HG02870 (cell line): ENCODE results near the gene SH2D6.

Experiments
- ATAC-seq: cut with Tn5 transposase; IDR thresholded peaks from one replicate; pipeline ENCODE4 v1.9.1; 2021; ENCODE audit warnings: mild to moderate bottlenecking, moderate library complexity; ENCODE audit not compliant: unreplicated experiment

The SH2D6 gene

DNA sequence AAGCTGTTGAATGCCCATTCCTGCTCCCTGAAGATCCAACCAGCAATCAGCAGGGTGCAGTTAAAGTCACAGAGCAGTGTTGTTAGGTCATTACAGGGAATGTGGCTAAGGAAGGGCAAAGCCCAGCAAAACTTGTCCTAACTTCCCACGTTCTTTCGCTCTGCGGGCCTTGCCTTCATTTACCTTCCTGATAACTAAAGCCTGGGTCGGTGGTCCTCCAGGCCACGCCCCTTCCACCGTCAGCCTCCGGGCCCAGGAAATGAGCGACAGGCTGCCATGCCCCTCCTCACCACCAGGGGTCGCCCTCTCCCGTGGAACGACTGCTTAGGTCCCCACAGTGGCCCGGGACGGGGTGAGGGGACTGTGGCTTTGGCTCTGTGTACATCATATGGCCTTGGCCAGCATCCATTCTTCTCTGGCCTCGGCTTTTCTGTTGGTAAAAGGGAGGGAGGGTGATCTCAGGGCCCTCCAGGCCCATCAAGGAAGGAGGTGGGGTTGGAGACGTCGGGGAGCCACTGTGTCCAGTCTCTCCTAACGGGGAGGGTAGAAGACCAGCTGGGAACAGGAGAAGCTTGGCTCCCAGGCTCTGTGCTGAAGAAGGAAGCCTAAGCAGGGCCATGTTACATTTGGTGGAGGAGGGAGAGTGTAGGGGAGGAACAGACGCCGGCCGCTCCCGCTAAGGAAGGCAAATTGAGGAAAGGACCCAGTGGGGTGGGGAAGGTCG is 2.2 kb downstream of the SH2D6 start:
- peak; percentile 51 for ATAC-seq

DNA sequence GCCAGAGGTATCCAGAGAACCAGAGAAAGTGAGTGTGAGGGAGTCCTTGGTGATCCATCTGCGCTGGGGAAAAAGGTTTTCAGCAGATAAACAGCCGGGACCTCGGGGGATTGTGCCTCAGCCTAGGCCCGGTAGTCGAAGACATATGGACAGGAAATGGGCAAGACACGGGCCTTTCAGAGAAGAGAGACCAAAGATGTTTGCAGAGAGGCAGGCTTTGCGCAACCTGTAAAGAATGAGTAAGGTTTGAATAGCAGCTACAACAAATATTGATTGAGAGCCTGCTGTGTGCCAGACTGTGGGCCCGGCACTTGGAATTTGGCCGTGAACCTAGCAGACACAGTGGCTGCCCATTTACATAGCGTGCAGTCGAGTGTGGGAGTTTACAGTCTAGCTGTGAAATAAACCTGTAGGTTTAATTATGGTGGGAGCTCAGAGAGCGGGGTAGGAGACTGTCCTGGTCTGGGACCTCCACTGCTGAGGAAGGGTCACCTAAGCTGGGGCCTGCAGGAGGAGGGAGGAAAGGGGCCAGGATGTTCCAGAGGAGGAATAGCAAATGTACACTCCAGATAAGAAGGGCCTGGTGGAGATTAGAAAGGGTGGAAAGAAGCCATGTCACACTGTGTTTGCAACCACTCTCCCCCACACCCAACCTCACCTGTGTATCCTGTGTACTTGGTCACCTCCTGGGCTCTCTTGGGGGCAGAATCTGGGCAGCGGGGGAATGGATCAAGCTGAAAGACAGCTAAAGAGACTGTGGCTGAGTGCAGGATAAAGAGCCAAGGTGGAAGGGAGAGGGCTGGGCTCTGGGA is 3.0 kb downstream of the SH2D6 start:
- no peak for ATAC-seq

DNA sequence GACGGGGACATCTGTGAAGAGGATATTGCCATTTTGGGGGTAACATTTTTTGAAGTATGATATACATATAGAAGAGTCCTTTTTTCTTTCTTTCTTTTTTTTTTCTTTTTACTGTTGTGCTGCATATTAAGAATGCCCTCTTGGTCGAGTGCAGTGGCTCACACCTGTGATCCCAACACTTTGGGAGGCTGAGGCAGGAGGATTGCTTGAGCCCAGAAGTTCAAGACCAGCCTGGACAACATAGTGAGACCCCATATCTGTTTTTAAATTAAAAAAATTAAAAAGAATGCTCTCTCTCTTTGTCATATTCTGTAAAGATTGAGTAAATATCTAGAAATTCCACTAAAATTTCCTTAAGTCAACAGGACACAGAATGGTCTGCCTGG is 3.6 kb downstream of the SH2D6 start:
- no peak for ATAC-seq

DNA sequence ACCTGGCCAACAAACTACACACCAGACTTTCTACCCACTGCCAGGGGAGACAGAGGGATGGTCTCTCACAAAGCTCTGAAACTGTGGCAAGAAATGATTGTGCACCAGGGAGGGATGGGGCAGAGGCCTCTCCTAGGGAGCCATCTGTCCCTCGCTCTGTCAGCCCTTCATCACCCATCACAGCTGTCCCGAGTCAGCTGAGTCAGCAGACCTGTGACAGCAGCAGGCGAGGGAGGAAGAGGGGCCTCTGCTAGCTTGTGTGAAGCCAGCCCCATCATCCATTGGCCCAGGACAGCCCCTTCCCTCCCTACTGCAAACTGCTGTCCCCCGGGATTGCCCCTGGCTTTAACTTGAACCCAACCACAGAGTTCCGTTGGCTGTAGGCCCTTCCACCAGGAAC is 5.0 kb downstream of the SH2D6 start:
- no peak for ATAC-seq

DNA sequence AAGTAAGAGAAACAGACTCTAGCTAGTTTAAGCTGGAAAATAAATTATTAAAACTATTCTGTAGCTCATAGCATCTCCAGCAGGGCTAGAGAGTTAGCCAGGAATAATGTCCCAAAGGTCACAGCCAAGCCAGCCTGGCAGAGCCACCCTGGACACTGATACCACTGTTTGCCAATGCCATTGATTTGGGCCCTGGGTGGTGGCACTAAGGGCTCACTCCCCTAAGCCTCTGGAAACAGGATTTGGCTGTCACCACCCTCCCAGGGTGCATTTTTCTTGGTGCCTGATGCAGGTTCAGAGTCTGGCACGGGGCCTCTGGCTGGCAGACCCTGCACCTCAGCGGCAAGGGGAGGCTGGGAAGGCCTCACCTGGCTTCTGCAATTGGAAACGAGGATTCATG is 7.1 kb downstream of the SH2D6 start:
- no peak for ATAC-seq

DNA sequence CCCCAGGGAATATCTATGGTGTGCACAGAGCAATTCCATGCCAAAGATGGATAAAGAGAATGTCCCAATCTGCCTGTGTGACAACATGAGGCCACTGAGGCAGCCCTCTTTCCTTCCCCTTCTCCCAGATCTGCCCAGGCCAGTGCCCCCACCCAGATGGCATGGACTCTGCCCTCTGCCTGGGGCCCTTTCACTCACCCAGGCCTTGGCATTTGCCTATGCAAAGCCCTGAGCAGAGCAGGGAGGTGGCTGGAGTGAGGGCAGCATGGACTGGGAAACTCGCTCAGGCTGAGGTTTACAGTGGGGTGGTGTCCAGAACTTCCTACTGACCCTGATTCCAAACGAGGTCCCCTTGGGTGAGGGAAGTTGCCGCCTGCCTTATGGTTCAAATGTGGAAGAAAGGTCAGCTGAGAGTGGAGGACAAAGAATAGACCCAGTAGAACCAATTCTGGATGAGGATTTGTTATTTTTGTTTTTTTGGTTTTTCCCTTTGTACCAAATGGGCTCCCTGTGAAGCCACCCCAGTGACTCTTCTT is 8.9 kb downstream of the SH2D6 start:
- no peak for ATAC-seq

DNA sequence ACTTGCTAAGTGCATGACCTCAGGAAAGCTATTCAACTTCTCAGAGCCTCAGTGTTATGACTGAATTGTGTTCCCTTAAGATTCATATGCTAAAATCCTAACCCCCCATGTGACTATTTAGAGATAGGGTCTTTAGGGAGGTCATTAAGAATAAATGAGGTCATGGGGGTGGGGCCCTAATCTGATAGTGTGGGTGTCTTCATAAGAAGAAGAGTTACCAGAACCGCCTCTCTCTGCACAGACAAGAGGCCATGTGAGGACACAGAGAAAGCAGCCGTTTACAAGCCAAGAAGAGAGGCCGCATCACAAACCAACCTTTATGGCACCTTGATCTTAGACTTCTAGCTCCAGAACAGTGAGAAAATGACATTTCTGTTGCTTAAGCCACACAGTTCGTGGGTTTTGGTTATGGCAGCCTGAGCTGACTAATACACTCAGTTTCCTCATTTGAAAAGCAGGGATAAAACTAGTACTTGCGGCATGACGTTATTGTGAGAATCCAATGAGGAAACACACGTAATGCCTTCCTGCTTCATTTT is 9.9 kb downstream of the SH2D6 start:
- ATAC-seq, result no peak

DNA sequence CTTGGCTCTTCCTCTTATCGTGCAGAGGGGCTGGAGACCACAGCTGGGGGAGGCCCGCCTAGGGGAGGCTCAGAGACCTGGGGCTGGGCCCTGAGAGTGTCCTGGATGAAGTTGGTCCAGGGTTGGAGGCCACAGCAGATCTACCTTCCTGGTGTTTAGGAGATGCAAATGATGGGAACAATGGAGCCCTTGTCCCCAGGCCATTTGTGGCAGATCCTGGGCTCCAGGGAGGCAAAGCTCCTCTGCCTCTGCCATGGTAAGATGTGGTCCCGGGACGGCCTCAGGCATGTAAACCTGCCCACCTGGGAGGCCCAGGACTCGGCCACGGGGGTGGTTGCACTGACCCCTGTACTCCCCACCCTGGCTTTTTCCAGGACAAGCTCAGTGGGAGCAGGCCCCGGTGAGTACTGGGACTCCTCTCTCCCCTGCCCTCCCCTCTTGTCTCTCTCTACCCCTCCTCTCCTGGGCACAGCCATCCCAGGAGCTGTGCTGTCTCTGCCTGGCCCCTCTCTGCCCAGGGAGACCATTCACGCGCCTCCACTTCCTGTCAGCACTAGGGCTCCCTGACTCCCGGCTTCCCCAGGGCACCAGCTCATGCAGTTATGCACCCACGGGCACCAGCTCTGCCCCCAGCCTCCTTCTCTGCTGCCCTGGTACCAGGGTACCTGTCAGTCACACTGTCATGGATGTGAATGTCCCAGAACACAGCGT is 10.9 kb downstream of the SH2D6 start:
- no peak for ATAC-seq

DNA sequence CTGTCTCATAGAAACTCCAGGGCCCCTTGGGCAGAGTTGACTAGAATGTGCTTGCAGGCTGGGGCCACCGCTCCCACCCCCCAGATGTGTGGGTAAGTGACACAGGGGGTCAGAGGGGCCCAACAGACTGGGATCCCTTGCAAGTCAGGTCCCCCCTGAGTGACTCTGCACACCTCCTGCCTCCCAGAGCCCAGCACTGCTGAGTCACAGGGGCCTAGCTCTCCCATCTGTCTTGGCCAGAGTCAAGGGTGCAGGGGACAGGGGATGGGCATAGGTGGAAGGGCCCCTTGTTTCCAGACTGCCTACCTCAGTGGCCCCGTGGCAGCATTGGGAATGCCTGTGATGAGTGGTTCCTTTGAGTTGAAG is 11.4 kb downstream of the SH2D6 start:
- ATAC-seq, result no peak

DNA sequence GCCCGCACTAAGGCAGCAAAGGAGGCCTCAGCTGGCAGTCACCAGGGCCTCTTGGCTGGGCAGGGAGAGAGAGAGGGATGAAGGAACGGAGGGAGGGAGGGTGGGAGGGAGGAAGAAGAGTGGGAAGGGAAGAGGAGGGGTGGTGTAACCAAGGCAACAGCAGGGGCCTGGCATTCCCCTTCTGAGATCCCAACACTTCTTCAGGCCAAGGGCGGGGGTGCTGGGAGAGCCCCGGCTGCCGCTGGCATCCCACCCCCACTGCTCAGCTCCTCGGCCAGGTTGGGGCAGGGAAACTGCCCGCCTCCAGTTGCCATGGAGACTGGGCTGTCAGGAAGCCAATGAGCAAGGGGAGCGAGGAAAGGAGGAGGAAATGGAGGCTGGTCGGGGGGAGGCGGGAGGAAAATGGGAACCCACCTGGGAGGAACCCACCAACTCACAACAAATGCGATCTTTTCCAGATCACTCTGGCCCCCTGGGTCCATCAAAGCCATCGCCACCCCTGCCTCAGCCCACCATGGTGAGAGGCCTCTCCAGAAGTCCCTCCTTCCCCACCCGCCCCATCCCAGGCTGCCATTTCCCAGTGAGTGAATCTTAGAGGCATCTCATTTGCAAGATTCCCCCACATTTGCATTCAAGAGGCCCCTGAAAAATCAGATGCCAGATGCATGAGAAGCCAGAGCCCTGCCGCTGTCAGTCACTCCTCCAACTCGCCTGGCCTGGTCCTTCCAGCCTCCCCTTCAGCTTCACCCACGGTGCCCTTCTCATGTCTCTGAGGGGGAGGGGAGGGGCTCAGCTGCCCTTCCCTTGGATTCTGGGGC is 12.4 kb downstream of the SH2D6 start:
- no peak for ATAC-seq

DNA sequence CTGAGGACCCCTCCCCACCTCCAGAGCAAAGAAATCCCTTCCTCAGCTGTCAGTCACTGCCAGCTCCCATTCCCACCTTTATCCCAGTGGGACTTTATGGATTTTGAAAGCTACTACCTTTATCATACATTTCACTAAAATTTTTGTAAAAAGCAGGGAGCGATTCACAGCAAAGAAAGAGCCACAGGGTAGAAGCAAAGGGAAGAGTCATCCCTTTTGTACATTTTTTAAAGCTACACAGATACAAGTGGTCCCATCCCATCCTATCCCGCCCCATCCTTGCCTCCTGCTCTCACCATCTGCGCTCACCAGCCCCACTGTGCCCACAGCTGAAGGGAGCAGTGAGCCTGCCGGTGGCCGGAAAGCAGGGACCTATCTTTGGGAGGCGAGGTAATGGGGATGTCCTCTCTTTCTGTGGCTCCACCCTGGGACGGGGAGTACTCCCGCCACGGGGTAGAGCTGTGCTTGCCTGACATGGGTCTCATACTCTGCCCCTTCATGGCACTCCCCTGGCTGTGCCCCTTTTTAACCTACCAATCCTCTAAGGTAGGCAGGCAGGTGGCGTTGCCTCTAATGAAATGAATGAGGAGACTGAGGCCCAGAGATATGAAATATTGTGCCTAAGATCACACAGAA is 13.2 kb downstream of the SH2D6 start:
- ATAC-seq, result no peak

DNA sequence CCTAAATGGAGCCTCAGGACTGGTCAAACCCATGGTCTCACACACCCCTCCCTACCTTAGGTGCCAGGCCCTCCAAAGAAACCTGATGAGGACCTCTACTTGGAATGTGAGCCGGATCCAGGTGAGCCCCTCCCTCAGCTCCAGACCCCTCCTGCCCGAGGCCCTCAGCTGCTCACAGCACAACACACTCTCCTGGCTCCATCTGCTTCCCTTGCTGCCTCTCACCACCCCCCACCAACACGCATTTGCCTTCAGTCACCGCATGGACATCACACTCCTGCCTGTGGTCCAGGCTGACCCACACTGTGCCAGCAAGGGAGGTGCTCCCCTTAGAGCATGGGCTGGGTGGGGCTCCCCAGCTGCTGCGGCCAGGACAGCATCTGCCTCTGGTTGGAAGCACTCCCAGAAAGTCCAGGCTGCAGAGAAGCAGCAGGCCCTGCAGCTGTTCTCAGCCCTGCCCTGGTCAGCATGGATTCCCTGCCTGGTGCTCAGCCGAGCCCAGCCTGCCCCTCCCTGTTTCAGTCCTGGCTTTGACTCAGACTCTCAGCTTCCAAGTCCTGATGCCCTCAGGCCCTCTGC is 15.1 kb downstream of the SH2D6 start:
- ATAC-seq, result no peak

DNA sequence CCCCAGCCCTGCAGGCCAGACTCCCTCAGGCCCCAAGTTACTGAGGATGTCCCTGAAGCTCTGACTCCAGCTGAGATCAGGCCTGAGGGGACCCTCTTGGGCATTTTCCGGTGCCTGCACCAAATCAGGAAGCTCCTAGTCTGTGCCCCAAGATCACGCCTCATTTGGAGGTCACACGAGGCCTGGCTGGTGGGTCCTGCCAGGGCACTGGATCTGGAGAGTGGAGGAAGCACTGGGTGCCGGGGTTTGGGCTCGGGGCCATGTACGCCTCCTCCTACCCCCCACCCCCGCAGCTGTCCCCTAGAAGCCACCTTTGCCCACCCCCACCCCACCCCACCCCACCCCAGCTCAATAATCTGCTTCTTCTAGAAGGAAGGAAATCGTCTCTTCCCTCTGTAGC is 16.2 kb downstream of the SH2D6 start:
- ATAC-seq, result no peak

DNA sequence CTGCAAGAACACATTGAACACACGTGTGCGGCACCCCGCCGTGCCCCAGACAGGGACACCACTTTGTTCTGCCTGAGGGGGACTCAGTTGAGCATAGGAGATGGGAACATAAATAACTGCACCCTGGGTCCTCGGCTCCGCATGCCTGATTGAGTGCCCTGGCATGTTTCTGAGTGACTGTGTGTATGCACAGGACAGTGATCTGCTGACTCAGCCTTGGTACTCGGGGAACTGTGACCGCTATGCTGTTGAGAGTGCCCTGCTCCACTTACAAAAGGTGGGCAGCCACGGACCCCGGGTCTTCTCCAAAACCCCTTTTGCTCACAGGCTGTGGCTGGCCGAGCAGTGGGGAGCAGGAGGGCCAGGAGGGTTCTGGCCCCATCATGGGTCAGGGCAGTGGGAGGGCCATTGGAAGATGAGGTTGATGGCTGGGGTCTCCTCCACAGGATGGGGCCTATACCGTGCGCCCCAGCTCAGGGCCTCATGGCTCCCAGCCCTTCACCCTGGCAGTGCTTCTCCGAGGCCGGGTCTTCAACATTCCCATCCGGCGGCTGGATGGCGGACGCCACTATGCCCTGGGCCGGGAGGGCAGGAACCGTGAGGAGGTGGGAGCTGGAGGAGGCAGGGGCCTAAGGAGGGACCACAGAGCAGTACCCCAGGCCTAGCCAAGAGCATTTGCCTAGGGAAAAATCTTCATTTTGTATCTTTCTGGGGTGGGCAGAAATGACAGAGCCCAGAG is 16.9 kb downstream of the SH2D6 start:
- ATAC-seq, result no peak

DNA sequence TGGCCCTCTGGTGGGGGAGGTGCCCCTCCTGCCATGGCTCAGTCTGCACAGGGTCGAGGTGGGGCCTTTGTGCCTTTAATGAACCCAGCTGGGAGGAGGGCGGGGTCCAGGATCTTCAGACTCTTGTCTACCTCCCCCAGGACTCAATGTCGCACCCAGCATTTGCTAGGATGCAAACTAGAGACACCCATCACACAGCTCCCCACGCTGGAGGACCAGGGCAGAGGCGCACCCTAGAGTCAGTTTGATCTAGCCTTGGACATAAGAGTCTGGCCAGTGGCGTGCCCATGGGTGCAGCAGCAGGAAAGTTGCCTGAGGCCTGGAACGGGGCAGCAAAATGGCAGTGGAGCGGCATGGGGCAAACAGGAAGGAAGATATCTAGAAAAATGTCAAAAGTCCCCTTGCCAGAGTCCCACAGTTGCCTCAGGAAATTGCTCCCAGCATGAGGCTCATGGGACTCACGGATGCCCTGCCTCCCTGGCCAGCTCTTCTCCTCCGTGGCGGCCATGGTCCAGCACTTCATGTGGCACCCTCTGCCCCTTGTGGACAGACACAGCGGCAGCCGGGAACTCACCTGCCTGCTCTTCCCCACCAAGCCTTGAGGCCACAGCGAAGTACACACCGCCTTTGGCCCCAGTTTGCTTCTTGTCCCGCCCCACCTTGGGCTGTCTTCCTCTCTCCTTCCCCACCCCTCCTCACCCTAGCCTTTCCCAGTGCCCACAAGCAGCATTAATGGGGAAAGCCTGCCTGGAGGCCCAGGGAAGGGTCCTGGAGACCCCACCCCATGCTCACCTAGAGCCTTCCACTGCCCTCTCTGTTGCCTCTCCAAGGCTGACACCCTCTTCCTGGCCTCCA is 17.7 kb downstream of the SH2D6 start:
- no peak for ATAC-seq

DNA sequence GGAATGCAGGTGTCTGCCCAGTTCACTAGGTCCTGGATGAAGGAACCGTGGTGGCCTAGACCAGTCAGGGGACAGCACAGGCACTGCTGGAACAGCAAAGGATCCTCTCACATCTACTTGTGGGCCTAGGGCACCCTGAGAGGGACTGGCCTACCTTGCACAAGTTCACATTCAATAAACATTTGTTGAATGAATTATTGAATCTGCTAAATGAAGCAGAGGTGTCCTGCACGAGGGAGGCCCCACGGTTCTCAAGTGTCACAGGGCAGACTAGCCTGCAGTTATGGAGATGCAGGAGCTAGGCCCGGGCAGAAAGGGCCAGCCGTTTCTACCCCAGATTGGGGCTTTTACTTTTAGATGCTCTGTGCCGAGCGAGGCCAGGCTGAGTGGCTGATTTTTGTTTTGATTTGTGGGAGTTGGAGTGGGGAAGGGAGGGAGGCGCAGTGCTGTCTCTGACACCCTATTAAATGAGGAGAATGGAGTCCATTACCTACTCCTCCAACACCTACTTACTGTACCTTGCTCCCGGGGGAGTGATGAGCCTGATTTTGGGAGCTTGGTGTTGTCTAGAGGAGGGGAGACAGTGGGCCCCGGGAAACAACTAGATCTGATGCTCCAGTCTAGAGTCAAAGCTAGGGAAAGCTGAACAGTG is 18.4 kb downstream of the SH2D6 start:
- no peak for ATAC-seq

DNA sequence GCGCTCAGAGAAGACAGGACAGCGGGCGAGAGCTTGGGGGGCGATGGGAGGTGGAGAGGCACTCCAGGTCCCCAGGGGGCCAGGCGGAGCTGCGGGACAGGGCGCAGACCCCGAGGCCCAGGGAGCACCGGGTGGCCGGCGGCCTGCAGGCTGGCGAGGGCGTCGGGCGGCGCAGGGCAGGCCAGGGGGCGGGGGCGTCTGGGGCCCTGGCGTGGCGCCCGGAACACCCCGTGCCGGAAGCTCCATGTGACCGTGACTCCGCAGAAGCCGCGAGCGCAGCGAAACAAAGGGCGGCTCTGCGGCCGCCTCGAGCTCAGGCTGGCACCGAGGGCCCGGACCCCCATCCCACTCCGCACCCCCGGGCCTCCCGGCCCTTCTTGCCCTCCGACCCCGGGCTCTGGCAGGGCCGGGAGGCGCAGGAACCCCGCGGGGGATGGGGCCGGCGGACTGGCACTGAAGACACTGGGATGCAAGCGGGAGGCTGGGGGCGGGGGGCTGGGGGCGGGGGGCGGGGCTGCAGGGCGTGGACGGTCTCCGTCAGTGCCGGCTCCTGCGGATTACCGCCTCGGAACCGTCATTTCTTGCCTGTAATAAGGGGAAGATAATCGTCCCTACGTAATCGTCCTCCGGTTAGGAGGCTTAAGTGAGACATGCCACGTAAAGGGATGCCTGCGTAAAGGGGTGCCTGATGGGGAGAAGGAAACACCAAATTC is 19.1 kb downstream of the SH2D6 start:
- peak; percentile 75 for ATAC-seq
